Measurements from ENCODE around the gene PRKCZ.

DNA sequence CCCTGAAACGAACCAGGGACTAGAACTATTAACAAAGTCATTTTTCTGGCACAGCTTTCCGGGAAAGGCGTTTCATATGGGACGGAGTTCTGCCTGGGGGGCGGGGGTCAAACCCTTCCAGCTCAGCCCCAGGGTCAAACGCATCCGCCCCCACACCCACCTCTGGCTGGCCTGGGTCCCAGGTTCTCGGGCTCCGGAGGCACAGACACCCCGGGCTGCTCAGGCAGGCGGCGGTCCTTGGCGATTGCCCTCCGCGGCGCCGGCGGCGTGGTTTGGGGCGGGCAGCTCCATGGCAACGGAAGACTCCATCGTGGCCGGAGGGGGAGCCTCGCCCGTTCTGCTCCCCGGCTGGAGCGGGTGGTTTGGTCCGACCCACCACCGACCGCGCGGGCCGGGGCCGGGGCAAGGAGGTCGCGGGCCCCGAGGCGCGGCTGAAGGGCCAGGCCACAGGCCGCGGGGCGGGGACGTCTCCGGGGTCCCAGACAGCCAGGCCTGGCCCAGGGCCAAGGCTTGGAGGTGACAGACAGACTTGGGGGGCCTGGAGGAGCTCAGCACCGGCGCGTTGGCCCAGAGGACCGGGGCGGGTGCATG, 46.6 kb upstream of the PRKCZ start, which contains the start of gene CFAP74:
- TF ChIP-seq, protein P1, sequence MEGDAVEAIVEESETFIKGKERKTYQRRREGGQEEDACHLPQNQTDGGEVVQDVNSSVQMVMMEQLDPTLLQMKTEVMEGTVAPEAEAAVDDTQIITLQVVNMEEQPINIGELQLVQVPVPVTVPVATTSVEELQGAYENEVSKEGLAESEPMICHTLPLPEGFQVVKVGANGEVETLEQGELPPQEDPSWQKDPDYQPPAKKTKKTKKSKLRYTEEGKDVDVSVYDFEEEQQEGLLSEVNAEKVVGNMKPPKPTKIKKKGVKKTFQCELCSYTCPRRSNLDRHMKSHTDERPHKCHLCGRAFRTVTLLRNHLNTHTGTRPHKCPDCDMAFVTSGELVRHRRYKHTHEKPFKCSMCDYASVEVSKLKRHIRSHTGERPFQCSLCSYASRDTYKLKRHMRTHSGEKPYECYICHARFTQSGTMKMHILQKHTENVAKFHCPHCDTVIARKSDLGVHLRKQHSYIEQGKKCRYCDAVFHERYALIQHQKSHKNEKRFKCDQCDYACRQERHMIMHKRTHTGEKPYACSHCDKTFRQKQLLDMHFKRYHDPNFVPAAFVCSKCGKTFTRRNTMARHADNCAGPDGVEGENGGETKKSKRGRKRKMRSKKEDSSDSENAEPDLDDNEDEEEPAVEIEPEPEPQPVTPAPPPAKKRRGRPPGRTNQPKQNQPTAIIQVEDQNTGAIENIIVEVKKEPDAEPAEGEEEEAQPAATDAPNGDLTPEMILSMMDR (IDR thresholded peaks at IDR 0.05) = no peak
- TF ChIP-seq ZFX (IDR thresholded peaks at IDR 0.05; ENCODE audit: borderline replicate concordance) = no peak
